Sigmoid colon (tissue), 7 donors: ENCODE measurements around the gene NOC3L. TPM values are rescaled to one million over a fixed set of nuclear protein-coding genes. Genes with fewer than 3 reads are reported as not detected.

ENCODE experiments used
- DNase-seq: peaks from one replicate; pipeline ENCODE4 v3.0.0-alpha.2; 2019
- H3K27ac ChIP-seq, 4 donors: fragments of 200-600 bp; sonication (generic); one replicate each; pipeline ENCODE4 v1.5.1; 2016 to 2019; ENCODE audit warnings: mild to moderate bottlenecking in 1 of 4
- H3K27me3 ChIP-seq, 3 donors: fragments of 200-600 bp; sonication (generic); one replicate each; pipeline ENCODE4 v1.5.1; 2019; ENCODE audit warnings: mild to moderate bottlenecking in 1 of 3
- H3K36me3 ChIP-seq, 4 donors: fragments of 200-600 bp; sonication (generic); one replicate each; pipeline ENCODE4 v1.5.1; 2016 to 2019
- H3K4me1 ChIP-seq, 4 donors: fragments of 200-600 bp; sonication (generic); one replicate each; pipeline ENCODE4 v1.5.1; 2017 to 2019
- H3K4me3 ChIP-seq, 4 donors: fragments of 200-600 bp; sonication (generic); one replicate each; pipeline ENCODE4 v1.5.1; 2017 to 2019; ENCODE audit warnings: mild to moderate bottlenecking in 2 of 4, moderate library complexity in 1 of 4
- H3K9me3 ChIP-seq, 4 donors: fragments of 200-600 bp in 3 of 4; sonication (generic) in 3 of 4; one replicate each; pipeline versions ENCODE4 v1.5.1 to v1.6.1; 2013 to 2019
- CTCF ChIP-seq, 4 experiments: fragments of 450-650 bp in 3 of 4; fragments of 200-600 bp in 1 of 4; IDR thresholded peaks; one replicate each; pipeline ENCODE4 v1.5.1; 2016 to 2019; ENCODE audit warnings: antibody characterized with exemption in 4 of 4, mild to moderate bottlenecking in 3 of 4, moderate library complexity in 2 of 4
- EP300 ChIP-seq, 4 donors: sonication (generic); formaldehyde crosslinking; IDR thresholded peaks; one replicate each; pipeline ENCODE4 v1.6.1; 2017; ENCODE audit warnings: antibody characterized with exemption in 4 of 4
- POLR2A ChIP-seq, 2 donors: fragments of 450-650 bp; IDR thresholded peaks; one replicate each; pipeline ENCODE4 v1.6.1; 2016; ENCODE audit warnings: antibody characterized with exemption in 2 of 2, mild to moderate bottlenecking in 2 of 2, moderate library complexity in 2 of 2
- POLR2AphosphoS5 ChIP-seq, 4 donors: sonication (generic); formaldehyde crosslinking; IDR thresholded peaks; one replicate each; pipeline ENCODE4 v1.6.1; 2017; ENCODE audit warnings: antibody characterized with exemption in 4 of 4
- WGBS, 2 donors: extraction: QIAGEN DNeasy Blood & Tissue Kit; methylation state at CpG; one replicate each; pipeline ENCODE4 v1.1.7; 2013; 5-methylcytosine and 5-hydroxymethylcytosine counted together
- intact Hi-C: fragments of 100-400 bp; cut with DNase I; formaldehyde crosslinking; loops from one replicate; pipeline ENCODE4 v1.15.1; 2023
- polyA plus RNA-seq, 3 donors: library from polyadenylated mRNA; stranded (reverse); fragments of 200-250 nt; gene quantifications; one replicate each; pipeline ENCODE4 v1.2.3, GENCODE V29; 2013
- total RNA-seq, 4 donors: library from RNA; depleted of rRNA; stranded (reverse); fragments of >200 nt; gene quantifications; one replicate each; pipeline ENCODE4 v1.1.0, GENCODE V29; 2016
- donor health status: healthy with polysubstance abuse.
- donor health status: Bipolar disorder and iron deficiency.
- donor health status: healthy.

Gene NOC3L
- total and polyA plus RNA-seq, 7 donors = 1.8 to 17.8 (median 14.1) TPM

- Histone ChIP-seq H3K36me3 (peaks cover 0 to 95% (median 17%) of the 10 kb centered on the region in 4 donors), H3K4me3 (no peak overlapping the region), H3K27ac (no peak overlapping the region), H3K4me1 (no peaks in the 10 kb centered on the region), H3K9me3 (no peaks in the 10 kb centered on the region), H3K27me3 (no peaks in the 10 kb centered on the region)
- intact Hi-C loops = no loop called here
- no peak for TF ChIP-seq CTCF (IDR thresholded peaks at IDR 0.05)
- no peak for TF ChIP-seq POLR2AphosphoS5 (IDR thresholded peaks at IDR 0.05)
- TF ChIP-seq EP300 (IDR thresholded peaks at IDR 0.05) = no peak
- no peak for TF ChIP-seq POLR2A (IDR thresholded peaks at IDR 0.05)
- no peak for DNase-seq
- 71 to 90% methylated on average over 6 of the region's 6 CpGs for WGBS, 2 donors
Observed at GRCh38 chr10:94344522-94345122, 18.1 kb downstream of the NOC3L start.

GRCh38 chr10:94343151-94343550 lies 19.6 kb downstream of the NOC3L start:
- H3K27me3 ChIP-seq = no peaks in the 10 kb centered on the region
- no peaks in the 10 kb centered on the region for H3K4me1 ChIP-seq
- peaks cover 2 to 95% (median 22%) of the 10 kb centered on the region in 4 donors for H3K36me3 ChIP-seq
- no peak overlapping the region for H3K4me3 ChIP-seq
- 86 to 93% methylated on average over 3 of the region's 3 CpGs for whole genome bisulfite sequencing, 2 donors
- H3K9me3 ChIP-seq = no peaks in the 10 kb centered on the region
- no peak for DNase-seq
- H3K27ac ChIP-seq = no peak overlapping the region
- TF ChIP-seq POLR2AphosphoS5 (IDR thresholded peaks at IDR 0.05) (no peak), POLR2A (IDR thresholded peaks at IDR 0.05) (no peak), CTCF (IDR thresholded peaks at IDR 0.05) (no peak), EP300 (IDR thresholded peaks at IDR 0.05) (no peak)
- intact Hi-C loops = no loop called here

GRCh38 chr10:94334857-94335256 lies 27.9 kb downstream of the NOC3L start:
- 94 to 96% methylated on average over 3 of the region's 3 CpGs for WGBS, 2 donors
- H3K9me3 ChIP-seq = no peaks in the 10 kb centered on the region
- DNase-seq = no peak
- H3K4me3 ChIP-seq = no peak overlapping the region
- intact Hi-C loops = no loop called here
- H3K27me3 ChIP-seq = no peaks in the 10 kb centered on the region
- TF ChIP-seq EP300 (IDR thresholded peaks at IDR 0.05) (no peak), CTCF (IDR thresholded peaks at IDR 0.05) (no peak), POLR2A (IDR thresholded peaks at IDR 0.05) (no peak), POLR2AphosphoS5 (IDR thresholded peaks at IDR 0.05) (no peak)
- H3K27ac ChIP-seq = no peak overlapping the region
- H3K36me3 ChIP-seq = peaks cover 8 to 96% (median 33%) of the 10 kb centered on the region in 4 donors
- no peaks in the 10 kb centered on the region for H3K4me1 ChIP-seq

GRCh38 chr10:94333051-94333450 lies 29.7 kb downstream of the NOC3L start:
- DNase-seq = no peak
- H3K27me3 ChIP-seq = no peaks in the 10 kb centered on the region
- no peaks in the 10 kb centered on the region for H3K9me3 ChIP-seq
- intact Hi-C loops = no loop called here
- TF ChIP-seq POLR2AphosphoS5 (IDR thresholded peaks at IDR 0.05) = no peak
- TF ChIP-seq EP300 (IDR thresholded peaks at IDR 0.05) = no peak
- TF ChIP-seq CTCF (IDR thresholded peaks at IDR 0.05) = no peak
- no peak for TF ChIP-seq POLR2A (IDR thresholded peaks at IDR 0.05)
- 92 to 93% methylated on average over 2 of the region's 2 CpGs for WGBS, 2 donors
- no peak overlapping the region for H3K4me3 ChIP-seq
- no peaks in the 10 kb centered on the region for H3K4me1 ChIP-seq
- H3K36me3 ChIP-seq = peaks cover 5 to 82% (median 24%) of the 10 kb centered on the region in 4 donors
- H3K27ac ChIP-seq = peak overlapping the region in 1 of 4 donors; percentile 46

- no peaks in the 10 kb centered on the region for H3K27me3 ChIP-seq
- peak overlapping the region in 1 of 4 donors; percentile 71 for H3K27ac ChIP-seq
- 92 to 95% methylated on average over 3 of the region's 3 CpGs for WGBS, 2 donors
- H3K4me3 ChIP-seq = no peak overlapping the region
- H3K4me1 ChIP-seq = no peaks in the 10 kb centered on the region
- intact Hi-C loops = no loop called here
- peaks cover 0 to 72% (median 5%) of the 10 kb centered on the region in 4 donors for H3K36me3 ChIP-seq
- TF ChIP-seq POLR2AphosphoS5 (IDR thresholded peaks at IDR 0.05) (no peak), POLR2A (IDR thresholded peaks at IDR 0.05) (no peak), CTCF (IDR thresholded peaks at IDR 0.05) (no peak), EP300 (IDR thresholded peaks at IDR 0.05) (no peak)
- no peak for DNase-seq
- H3K9me3 ChIP-seq = no peaks in the 10 kb centered on the region
Observed at GRCh38 chr10:94328613-94329012, 34.1 kb downstream of the NOC3L start.
